GM23338 (cell line): Measurements from ENCODE around the gene PCK2. TPM values are rescaled to one million over a fixed set of nuclear protein-coding genes. Genes with fewer than 3 reads are reported as not detected.

ENCODE experiments used
- ATAC-seq: fragments of 200-7000 bp; cut with Tn5 transposase; 3 replicates; pipeline ENCODE4 v1.9.1; 2020
- DNase-seq: peaks from one replicate; pipeline ENCODE4 v3.0.0-alpha.2; 2015; ENCODE audit warnings: low spot score
- H2AFZ ChIP-seq: fragments of 200-600 bp; sonication (generic); 2 replicates; pipeline ENCODE4 v1.8.0; 2016; ENCODE audit warnings: antibody characterized with exemption, mild to moderate bottlenecking, moderate library complexity
- H3F3A ChIP-seq: fragments of 200-600 bp; sonication (generic); replicated peaks from 2 replicates; pipeline ENCODE4 v1.8.0; 2017; ENCODE audit warnings: antibody characterized with exemption, mixed run types, low read depth
- H3K27ac ChIP-seq: fragments of 200-600 bp; sonication (generic); 2 replicates; pipeline ENCODE4 v1.6.1; 2016; ENCODE audit warnings: low read depth
- H3K27me3 ChIP-seq: fragments of 200-600 bp; sonication (generic); 2 replicates; pipeline ENCODE4 v1.8.0; 2016; ENCODE audit warnings: mild to moderate bottlenecking, mixed run types, moderate library complexity; ENCODE audit not compliant: insufficient read depth
- H3K36me3 ChIP-seq: fragments of 200-600 bp; sonication (generic); 2 replicates; pipeline ENCODE4 v1.8.0; 2016; ENCODE audit warnings: mild to moderate bottlenecking; ENCODE audit not compliant: insufficient read depth
- H3K4me1 ChIP-seq: fragments of 200-600 bp; sonication (generic); 2 replicates; pipeline ENCODE4 v1.8.0; 2016; ENCODE audit warnings: mild to moderate bottlenecking, moderate library complexity; ENCODE audit not compliant: insufficient read depth
- H3K4me2 ChIP-seq: fragments of 200-600 bp; sonication (generic); 2 replicates; pipeline ENCODE4 v1.7.1; 2017; ENCODE audit warnings: mixed run types
- H3K4me3 ChIP-seq: fragments of 200-600 bp; sonication (generic); 2 replicates; pipeline ENCODE4 v1.6.1; 2016; ENCODE audit warnings: mixed run types
- H3K79me2 ChIP-seq: fragments of 200-600 bp; sonication (generic); replicated peaks from 2 replicates; pipeline ENCODE4 v1.8.0; 2017; ENCODE audit warnings: mild to moderate bottlenecking; ENCODE audit not compliant: insufficient read depth
- H3K9me2 ChIP-seq: fragments of 200-600 bp; sonication (generic); 2 replicates; pipeline ENCODE4 v1.8.0; 2017; ENCODE audit not compliant: insufficient read depth
- H4K20me1 ChIP-seq: fragments of 200-600 bp; sonication (generic); replicated peaks from 2 replicates; pipeline ENCODE4 v1.8.0; 2017; ENCODE audit warnings: mild to moderate bottlenecking; ENCODE audit not compliant: insufficient read depth
- H3K27ac Mint-ChIP-seq: 2 replicates; pipeline ENCODE4 v1.8.0; 2020; ENCODE audit warnings: inconsistent platforms, mild to moderate bottlenecking, moderate library complexity, mixed read lengths
- H3K27me3 Mint-ChIP-seq: 3 replicates; pipeline ENCODE4 v1.8.0; 2022; ENCODE audit warnings: low read depth, mild to moderate bottlenecking, moderate library complexity, mixed read lengths, inconsistent platforms; ENCODE audit not compliant: insufficient read depth, poor library complexity
- H3K36me3 Mint-ChIP-seq: 3 replicates; pipeline ENCODE4 v1.8.0; 2021; ENCODE audit warnings: low read depth, mild to moderate bottlenecking, inconsistent platforms, moderate library complexity, mixed read lengths
- H3K4me1 Mint-ChIP-seq: 3 replicates; pipeline ENCODE4 v1.8.0; 2020; ENCODE audit warnings: mild to moderate bottlenecking, inconsistent platforms, mixed read lengths
- H3K4me3 Mint-ChIP-seq: 3 replicates; pipeline ENCODE4 v1.8.0; 2021; ENCODE audit warnings: moderate library complexity, mild to moderate bottlenecking, inconsistent platforms, mixed read lengths
- H3K9me3 Mint-ChIP-seq: 3 replicates; pipeline ENCODE4 v1.8.0; 2020; ENCODE audit warnings: moderate library complexity, mild to moderate bottlenecking, inconsistent platforms, mixed read lengths
- CREB1 ChIP-seq: fragments of 250-450 bp; sonication (Bioruptor Pico); IDR thresholded peaks from 2 replicates; pipeline ENCODE4 v1.5.0; 2020; ENCODE audit warnings: low read depth, mild to moderate bottlenecking, moderate library complexity
- CTCF ChIP-seq, 2 experiments: fragments of 200-600 bp in 1 of 2; sonication (generic) in 1 of 2; conservative IDR thresholded peaks; 2 replicates each; pipeline versions ENCODE4 v1.5.1 to v1.6.1; 2016 to 2017; ENCODE audit warnings: antibody characterized with exemption in 2 of 2, low read depth in 2 of 2, mild to moderate bottlenecking in 2 of 2, moderate library complexity in 1 of 2
- EZH2 ChIP-seq: fragments of 200-600 bp; sonication (generic); IDR thresholded peaks from one replicate; pipeline ENCODE4 v1.8.0; 2017; ENCODE audit warnings: antibody characterized with exemption, mild to moderate bottlenecking, low read depth; ENCODE audit not compliant: unreplicated experiment
- EZH2phosphoT487 ChIP-seq: fragments of 200-600 bp; sonication (generic); IDR thresholded peaks from one replicate; pipeline ENCODE4 v1.8.1; 2018; ENCODE audit warnings: antibody characterized with exemption; ENCODE audit not compliant: unreplicated experiment
- NANOG ChIP-seq: IDR thresholded peaks from 2 replicates; pipeline ENCODE4 v1.6.1; 2016; ENCODE audit warnings: antibody characterized with exemption, borderline replicate concordance
- POLR2AphosphoS5 ChIP-seq: IDR thresholded peaks from 2 replicates; pipeline ENCODE4 v1.6.1; 2016; ENCODE audit warnings: antibody characterized with exemption, low read depth
- STAT1 ChIP-seq: IDR thresholded peaks from one replicate; pipeline ENCODE4 v1.6.1; 2016; ENCODE audit warnings: antibody characterized with exemption; ENCODE audit not compliant: unreplicated experiment
- ZNF114 ChIP-seq: fragments of 250-450 bp; sonication (Bioruptor Pico); IDR thresholded peaks from 2 replicates; pipeline ENCODE4 v1.5.0; 2020; ENCODE audit warnings: mild to moderate bottlenecking, moderate library complexity
- ZNF331 ChIP-seq: fragments of 250-450 bp; sonication (Bioruptor Pico); IDR thresholded peaks from 2 replicates; pipeline ENCODE4 v1.5.0; 2020; ENCODE audit warnings: low read depth, mild to moderate bottlenecking, moderate library complexity
- polyA plus RNA-seq: library from polyadenylated mRNA; unstranded; fragments of >200 nt; fragmentation: Nextera tagmentation; extraction: Ambion mirVana; gene quantifications from 2 replicates; pipeline ENCODE4 v1.2.1, GENCODE V29; 2016
- total RNA-seq: library from RNA; depleted of rRNA; stranded (reverse); fragments of >200 nt; shearing (Covaris generic); gene quantifications from 2 replicates; pipeline ENCODE4 v1.2.3, GENCODE V29; 2014
- TF ChIP-seq, protein P1 (sequence below): fragments of 250-450 bp; sonication (Bioruptor Pico); IDR thresholded peaks from 2 replicates; pipeline ENCODE4 v1.5.0; 2020; ENCODE audit warnings: mild to moderate bottlenecking, moderate library complexity

PCK2 gene
- total and polyA plus RNA-seq, 2 experiments from 2014 or later = 53.5 to 103 TPM

- Histone ChIP-seq H3K4me3 (no peak overlapping the region), H3K4me1 (peaks cover 10% of the 10 kb centered on the region; the same call in 1 of the 2 replicates), H3F3A (peaks cover 15% of the 10 kb centered on the region), H3K36me3 (no peaks in the 10 kb centered on the region), H3K4me2 (no peak overlapping the region), H2AFZ (no peak overlapping the region), H4K20me1 (no peaks in the 10 kb centered on the region), H3K79me2 (no peaks in the 10 kb centered on the region), H3K27ac (no peak overlapping the region), H3K27me3 (no peaks in the 10 kb centered on the region), H3K9me2 (no peaks in the 10 kb centered on the region)
- ATAC-seq = no peak
- no peaks in the 10 kb centered on the region for H3K9me3 Mint-ChIP-seq
- no peak overlapping the region for H3K27ac Mint-ChIP-seq
- peaks cover 7% of the 10 kb centered on the region for H3K27me3 Mint-ChIP-seq
- DNase-seq = no peak
- H3K4me3 Mint-ChIP-seq = no peak overlapping the region
- no peak for TF ChIP-seq ZNF114 (CRISPR knock-in tag)
- H3K4me1 Mint-ChIP-seq = peaks cover 17% of the 10 kb centered on the region
- no peaks in the 10 kb centered on the region; the same call in 2 of the 3 replicates for H3K36me3 Mint-ChIP-seq
These were observed 37.4 kb downstream of the PCK2 start for GRCh38 chr14:24131549-24131966.

DNA sequence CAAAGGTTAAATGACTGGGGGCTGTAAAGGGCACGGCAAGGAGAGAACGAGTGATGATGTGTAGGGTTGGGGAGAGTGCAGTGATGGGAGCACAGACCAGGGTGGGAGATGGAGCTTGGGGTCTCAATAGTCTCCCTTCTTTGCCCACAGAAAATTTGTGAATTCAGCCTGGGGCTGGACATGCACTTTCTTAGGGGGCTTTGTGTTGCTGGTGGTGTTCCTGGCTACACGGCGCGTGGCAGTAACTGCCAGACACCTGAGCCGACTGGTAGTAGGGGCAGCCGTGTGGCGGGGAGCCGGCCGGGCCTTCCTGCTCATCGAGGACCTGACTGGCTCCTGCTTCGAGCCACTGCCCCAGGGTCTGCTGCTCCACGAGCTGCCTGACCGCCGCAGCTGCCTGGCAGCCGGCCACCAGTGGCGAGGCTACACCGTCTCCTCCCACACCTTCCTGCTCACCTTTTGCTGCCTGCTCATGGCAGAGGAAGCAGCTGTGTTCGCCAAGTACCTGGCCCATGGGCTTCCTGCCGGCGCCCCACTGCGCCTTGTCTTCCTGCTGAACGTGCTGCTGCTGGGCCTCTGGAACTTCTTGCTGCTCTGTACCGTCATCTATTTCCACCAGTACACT lies 38.1 kb downstream of the PCK2 start:
- Histone ChIP-seq H3K27me3 (no peaks in the 10 kb centered on the region), H2AFZ (no peak overlapping the region), H3K4me1 (peaks cover 16% of the 10 kb centered on the region), H3K79me2 (no peaks in the 10 kb centered on the region), H3K9me2 (no peaks in the 10 kb centered on the region), H3K4me2 (no peak overlapping the region), H3K27ac (no peak overlapping the region), H3F3A (peaks cover 15% of the 10 kb centered on the region), H3K36me3 (no peaks in the 10 kb centered on the region), H4K20me1 (no peaks in the 10 kb centered on the region), H3K4me3 (no peak overlapping the region)
- Mint-ChIP-seq H3K9me3 (no peaks in the 10 kb centered on the region), H3K4me1 (peaks cover 23% of the 10 kb centered on the region), H3K27me3 (peaks cover 12% of the 10 kb centered on the region), H3K36me3 (peaks cover 2% of the 10 kb centered on the region; the same call in 2 of the 3 replicates), H3K4me3 (no peak overlapping the region; the same call in 2 of the 3 replicates), H3K27ac (no peak overlapping the region)
- no peak for DNase-seq
- ATAC-seq = no peak
- TF ChIP-seq ZNF114 (CRISPR knock-in tag) (no peak), CTCF (conservative IDR thresholded peaks at IDR 0.05; ENCODE audit: low read depth in 2 of 2) (no peak), ZNF331 (CRISPR knock-in tag) (no peak), NANOG (no peak), STAT1 (no peak), EZH2phosphoT487 (no peak), EZH2 (no peak), CREB1 (no peak), POLR2AphosphoS5 (no peak)
- TF ChIP-seq, protein P1, sequence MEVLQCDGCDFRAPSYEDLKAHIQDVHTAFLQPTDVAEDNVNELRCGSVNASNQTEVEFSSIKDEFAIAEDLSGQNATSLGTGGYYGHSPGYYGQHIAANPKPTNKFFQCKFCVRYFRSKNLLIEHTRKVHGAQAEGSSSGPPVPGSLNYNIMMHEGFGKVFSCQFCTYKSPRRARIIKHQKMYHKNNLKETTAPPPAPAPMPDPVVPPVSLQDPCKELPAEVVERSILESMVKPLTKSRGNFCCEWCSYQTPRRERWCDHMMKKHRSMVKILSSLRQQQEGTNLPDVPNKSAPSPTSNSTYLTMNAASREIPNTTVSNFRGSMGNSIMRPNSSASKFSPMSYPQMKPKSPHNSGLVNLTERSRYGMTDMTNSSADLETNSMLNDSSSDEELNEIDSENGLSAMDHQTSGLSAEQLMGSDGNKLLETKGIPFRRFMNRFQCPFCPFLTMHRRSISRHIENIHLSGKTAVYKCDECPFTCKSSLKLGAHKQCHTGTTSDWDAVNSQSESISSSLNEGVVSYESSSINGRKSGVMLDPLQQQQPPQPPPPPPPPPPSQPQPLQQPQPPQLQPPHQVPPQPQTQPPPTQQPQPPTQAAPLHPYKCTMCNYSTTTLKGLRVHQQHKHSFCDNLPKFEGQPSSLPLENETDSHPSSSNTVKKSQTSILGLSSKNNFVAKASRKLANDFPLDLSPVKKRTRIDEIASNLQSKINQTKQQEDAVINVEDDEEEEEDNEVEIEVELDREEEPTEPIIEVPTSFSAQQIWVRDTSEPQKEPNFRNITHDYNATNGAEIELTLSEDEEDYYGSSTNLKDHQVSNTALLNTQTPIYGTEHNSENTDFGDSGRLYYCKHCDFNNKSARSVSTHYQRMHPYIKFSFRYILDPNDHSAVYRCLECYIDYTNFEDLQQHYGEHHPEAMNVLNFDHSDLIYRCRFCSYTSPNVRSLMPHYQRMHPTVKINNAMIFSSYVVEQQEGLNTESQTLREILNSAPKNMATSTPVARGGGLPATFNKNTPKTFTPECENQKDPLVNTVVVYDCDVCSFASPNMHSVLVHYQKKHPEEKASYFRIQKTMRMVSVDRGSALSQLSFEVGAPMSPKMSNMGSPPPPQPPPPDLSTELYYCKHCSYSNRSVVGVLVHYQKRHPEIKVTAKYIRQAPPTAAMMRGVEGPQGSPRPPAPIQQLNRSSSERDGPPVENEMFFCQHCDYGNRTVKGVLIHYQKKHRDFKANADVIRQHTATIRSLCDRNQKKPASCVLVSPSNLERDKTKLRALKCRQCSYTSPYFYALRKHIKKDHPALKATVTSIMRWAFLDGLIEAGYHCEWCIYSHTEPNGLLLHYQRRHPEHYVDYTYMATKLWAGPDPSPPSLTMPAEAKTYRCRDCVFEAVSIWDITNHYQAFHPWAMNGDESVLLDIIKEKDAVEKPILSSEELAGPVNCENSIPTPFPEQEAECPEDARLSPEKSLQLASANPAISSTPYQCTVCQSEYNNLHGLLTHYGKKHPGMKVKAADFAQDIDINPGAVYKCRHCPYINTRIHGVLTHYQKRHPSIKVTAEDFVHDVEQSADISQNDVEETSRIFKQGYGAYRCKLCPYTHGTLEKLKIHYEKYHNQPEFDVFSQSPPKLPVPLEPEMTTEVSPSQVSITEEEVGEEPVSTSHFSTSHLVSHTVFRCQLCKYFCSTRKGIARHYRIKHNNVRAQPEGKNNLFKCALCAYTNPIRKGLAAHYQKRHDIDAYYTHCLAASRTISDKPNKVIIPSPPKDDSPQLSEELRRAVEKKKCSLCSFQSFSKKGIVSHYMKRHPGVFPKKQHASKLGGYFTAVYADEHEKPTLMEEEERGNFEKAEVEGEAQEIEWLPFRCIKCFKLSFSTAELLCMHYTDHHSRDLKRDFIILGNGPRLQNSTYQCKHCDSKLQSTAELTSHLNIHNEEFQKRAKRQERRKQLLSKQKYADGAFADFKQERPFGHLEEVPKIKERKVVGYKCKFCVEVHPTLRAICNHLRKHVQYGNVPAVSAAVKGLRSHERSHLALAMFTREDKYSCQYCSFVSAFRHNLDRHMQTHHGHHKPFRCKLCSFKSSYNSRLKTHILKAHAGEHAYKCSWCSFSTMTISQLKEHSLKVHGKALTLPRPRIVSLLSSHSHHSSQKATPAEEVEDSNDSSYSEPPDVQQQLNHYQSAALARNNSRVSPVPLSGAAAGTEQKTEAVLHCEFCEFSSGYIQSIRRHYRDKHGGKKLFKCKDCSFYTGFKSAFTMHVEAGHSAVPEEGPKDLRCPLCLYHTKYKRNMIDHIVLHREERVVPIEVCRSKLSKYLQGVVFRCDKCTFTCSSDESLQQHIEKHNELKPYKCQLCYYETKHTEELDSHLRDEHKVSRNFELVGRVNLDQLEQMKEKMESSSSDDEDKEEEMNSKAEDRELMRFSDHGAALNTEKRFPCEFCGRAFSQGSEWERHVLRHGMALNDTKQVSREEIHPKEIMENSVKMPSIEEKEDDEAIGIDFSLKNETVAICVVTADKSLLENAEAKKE (CRISPR knock-in tag) = no peak
